Activated T-cell treated with anti-CD3 and anti-CD28 coated beads, Interleukin-2, amount 50 U/mL, for 72 hours (primary cell): Measurements from ENCODE around the gene MT1G. TPM values are rescaled to one million over a fixed set of nuclear protein-coding genes. Genes with fewer than 3 reads are reported as not detected.
"Not testable (repeated sequence)": the region's sequence is repeated elsewhere in the genome, so short reads cannot be mapped to it uniquely, and the experiment has no call there.

Source experiments
- ATAC-seq, 2 donors: fragments of 150-1000 bp; cut with Tn5 transposase; replicated peaks in 1 of 2; 2 replicates each; pipeline ENCODE4 v1.10.0; 2021; ENCODE audit warnings: moderate library complexity in 2 of 2, mild to moderate bottlenecking in 1 of 2
- DNase-seq, 2 donors: peaks; one replicate each; pipeline ENCODE4 v3.0.0; 2021 to 2022; ENCODE audit warnings: mixed read lengths in 1 of 2
- H3K27ac Mint-ChIP-seq: one replicate; pipeline ENCODE4 v1.8.0; 2022; ENCODE audit warnings: mild to moderate bottlenecking, moderate library complexity, mixed read lengths
- H3K27me3 Mint-ChIP-seq: one replicate; pipeline ENCODE4 v1.8.0; 2022; ENCODE audit warnings: low read depth, mixed read lengths
- H3K36me3 Mint-ChIP-seq, 2 donors: one replicate each; pipeline ENCODE4 v1.8.0; 2022; ENCODE audit warnings: mixed read lengths in 2 of 2, mild to moderate bottlenecking in 1 of 2; ENCODE audit not compliant: insufficient read depth in 2 of 2
- H3K4me1 Mint-ChIP-seq: one replicate; pipeline ENCODE4 v1.8.0; 2022; ENCODE audit warnings: low read depth, mixed read lengths
- H3K4me3 Mint-ChIP-seq, 2 donors: one replicate each; pipeline ENCODE4 v1.8.0; 2022; ENCODE audit warnings: mild to moderate bottlenecking in 2 of 2, mixed read lengths in 2 of 2, moderate library complexity in 2 of 2
- H3K9me3 Mint-ChIP-seq, 2 donors: one replicate each; pipeline ENCODE4 v1.8.0; 2022; ENCODE audit warnings: mixed read lengths in 2 of 2
- total RNA-seq, 2 donors: library from RNA; stranded (reverse); gene quantifications; one replicate each; pipeline ENCODE4 v1.2.3, GENCODE V29; 2022

The MT1G gene
- total RNA-seq, 2 donors from 2014 or later: 26.8 to 45.6 TPM

DNA sequence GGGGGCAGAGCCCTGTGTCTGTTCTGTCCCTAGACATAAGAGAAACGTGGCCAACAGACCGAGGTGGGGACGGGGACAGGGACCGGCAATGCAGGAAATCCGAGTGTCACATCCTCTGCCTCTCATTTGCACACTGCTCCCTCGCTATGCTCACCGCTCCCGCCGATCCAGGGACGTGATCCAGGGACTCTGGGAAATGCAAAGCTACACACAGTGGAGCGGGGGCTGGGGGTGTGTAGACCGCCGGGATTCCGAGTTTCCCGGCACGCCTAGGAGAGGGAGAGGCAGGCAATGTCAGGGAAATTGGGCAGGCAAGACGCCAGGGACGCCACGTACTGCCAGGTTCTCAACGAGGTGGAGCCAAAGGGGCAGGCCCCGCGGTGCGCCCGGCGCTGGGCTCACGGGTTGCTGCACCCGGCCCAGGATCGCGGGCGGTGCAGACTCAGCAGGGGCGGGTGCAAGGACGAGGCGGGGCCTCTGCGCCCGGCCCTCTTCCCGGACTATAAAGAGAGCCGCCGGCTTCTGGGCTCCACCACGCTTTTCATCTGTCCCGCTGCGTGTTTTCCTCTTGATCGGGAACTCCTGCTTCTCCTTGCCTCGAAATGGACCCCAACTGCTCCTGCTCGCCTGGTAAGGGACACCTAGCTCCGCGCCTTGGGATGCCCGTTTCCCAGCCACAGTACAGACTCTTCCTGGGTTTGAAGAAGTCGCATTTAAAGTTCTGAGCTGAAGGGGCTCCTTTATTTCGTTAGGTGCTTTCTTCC, 14.3 kb upstream of the MT1G start, which contains the start of gene MT1X:
Gene MT1X, plus strand, starts transcription at position 532 of the 764 bp plus-strand sequence. Its CDS starts 71 bp downstream, at position 603.
- peaks cover 38% of the 10 kb centered on the region for H3K4me1 Mint-ChIP-seq
- H3K4me3 Mint-ChIP-seq: peak within 1 kb of the TSS; percentile 94 to 96
- no peaks in the 10 kb centered on the region for H3K27me3 Mint-ChIP-seq
- no peaks in the 10 kb centered on the region for H3K9me3 Mint-ChIP-seq
- DNase-seq: peak; percentile 91 to 92
- peak; percentile 96 to 97 for ATAC-seq
- peak within 1 kb of the TSS; percentile 93 for H3K27ac Mint-ChIP-seq
- H3K36me3 Mint-ChIP-seq: peaks cover 3 to 6% of the 10 kb centered on the region in 2 donors

- DNase-seq (peak; percentile 52 to 62), ATAC-seq (peak; percentile 70 to 72)
- H3K27me3 Mint-ChIP-seq: peaks cover 9% of the 10 kb centered on the region
- peaks cover 55% of the 10 kb centered on the region for H3K4me1 Mint-ChIP-seq
- H3K9me3 Mint-ChIP-seq: no peaks in the 10 kb centered on the region
- no peak overlapping the region for H3K27ac Mint-ChIP-seq
- H3K36me3 Mint-ChIP-seq: no peaks in the 10 kb centered on the region
- H3K4me3 Mint-ChIP-seq: no peak overlapping the region
These were observed 12.0 kb upstream of the MT1G start for GRCh38 chr16:56679818-56680217.

- no peaks in the 10 kb centered on the region for H3K9me3 Mint-ChIP-seq
- ATAC-seq (no peak), DNase-seq (no peak)
- no peak overlapping the region for H3K27ac Mint-ChIP-seq
- peaks cover 11% of the 10 kb centered on the region for H3K27me3 Mint-ChIP-seq
- no peak overlapping the region for H3K4me3 Mint-ChIP-seq
- peaks cover 55% of the 10 kb centered on the region for H3K4me1 Mint-ChIP-seq
- no peaks in the 10 kb centered on the region for H3K36me3 Mint-ChIP-seq
These were observed 11.3 kb upstream of the MT1G start for GRCh38 chr16:56679078-56679730.

- Mint-ChIP-seq H3K27ac (no peak overlapping the region), H3K36me3 (no peaks in the 10 kb centered on the region), H3K27me3 (peaks cover 25% of the 10 kb centered on the region), H3K4me1 (peaks cover 40% of the 10 kb centered on the region), H3K4me3 (no peak overlapping the region), H3K9me3 (no peaks in the 10 kb centered on the region)
- no peak for ATAC-seq
- no peak for DNase-seq
These were observed 9.6 kb upstream of the MT1G start for GRCh38 chr16:56677474-56677873.

GRCh38 chr16:56675685-56676210, 7.9 kb upstream of the MT1G start:
- Mint-ChIP-seq H3K9me3 (no peaks in the 10 kb centered on the region), H3K36me3 (no peaks in the 10 kb centered on the region), H3K27me3 (peaks cover 40% of the 10 kb centered on the region), H3K4me1 (peaks cover 28% of the 10 kb centered on the region), H3K4me3 (peak overlapping the region; percentile 75 to 77), H3K27ac (no peak overlapping the region)
- peak; percentile 69 to 71 for ATAC-seq
- peak; percentile 68 to 77 for DNase-seq

DNA sequence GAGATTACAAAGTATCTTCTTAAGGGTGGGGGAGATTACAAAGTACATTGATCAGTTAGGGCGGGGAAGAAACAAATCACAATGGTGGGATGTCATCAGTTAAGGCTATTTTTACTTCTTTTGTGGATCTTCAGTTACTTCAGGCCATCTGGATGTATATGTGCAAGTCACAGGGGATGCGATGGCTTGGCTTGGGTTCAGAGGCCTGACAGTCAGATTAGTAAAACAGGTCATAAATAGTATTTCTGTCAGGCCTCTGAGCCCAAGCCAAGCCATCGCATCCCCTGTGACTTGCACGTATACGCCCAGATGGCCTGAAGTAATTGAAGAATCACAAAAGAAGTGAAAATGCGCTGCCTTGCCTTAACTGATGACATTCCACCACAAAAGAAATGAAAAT, 6.7 kb upstream of the MT1G start:
- Mint-ChIP-seq H3K4me1 (peaks cover 28% of the 10 kb centered on the region), H3K27me3 (peaks cover 52% of the 10 kb centered on the region)
- H3K27ac Mint-ChIP-seq, H3K36me3 Mint-ChIP-seq, DNase-seq, H3K4me3 Mint-ChIP-seq, H3K9me3 Mint-ChIP-seq, ATAC-seq: not testable (repeated sequence)

DNA sequence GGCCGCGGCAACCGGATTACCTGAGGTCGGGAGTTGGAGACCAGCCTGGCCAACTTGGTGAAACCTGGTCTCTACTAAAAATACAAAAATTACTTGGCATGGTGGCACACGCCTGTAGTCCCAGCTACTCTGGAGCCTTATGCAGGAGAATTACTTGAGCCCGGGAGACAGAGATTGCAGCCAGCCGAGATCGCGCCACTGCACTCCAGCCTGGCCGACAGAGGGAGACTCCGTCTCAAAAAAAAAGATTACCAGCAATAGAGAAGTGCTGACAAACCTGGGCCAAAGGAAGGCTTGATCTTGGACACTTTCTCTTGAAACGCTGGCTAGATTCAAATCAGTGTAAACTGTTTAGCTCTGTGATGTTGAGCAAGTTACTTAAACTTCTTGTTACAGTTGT, 6.1 kb upstream of the MT1G start:
- Mint-ChIP-seq H3K27ac (no peak overlapping the region), H3K27me3 (peaks cover 58% of the 10 kb centered on the region), H3K4me1 (peaks cover 34% of the 10 kb centered on the region), H3K9me3 (no peaks in the 10 kb centered on the region), H3K36me3 (no peaks in the 10 kb centered on the region), H3K4me3 (peak overlapping the region in 1 of 2 donors; percentile 13)
- ATAC-seq (no peak), DNase-seq (peak in 1 of 2 donors; percentile 38)

GRCh38 chr16:56672761-56673536, 5.1 kb upstream of the MT1G start:
- Mint-ChIP-seq H3K27ac (no peak overlapping the region), H3K27me3 (peaks cover 68% of the 10 kb centered on the region), H3K36me3 (no peaks in the 10 kb centered on the region), H3K4me1 (peaks cover 43% of the 10 kb centered on the region), H3K4me3 (no peak overlapping the region), H3K9me3 (no peaks in the 10 kb centered on the region)
- DNase-seq (no peak), ATAC-seq (peak; percentile 41 to 53)

DNA sequence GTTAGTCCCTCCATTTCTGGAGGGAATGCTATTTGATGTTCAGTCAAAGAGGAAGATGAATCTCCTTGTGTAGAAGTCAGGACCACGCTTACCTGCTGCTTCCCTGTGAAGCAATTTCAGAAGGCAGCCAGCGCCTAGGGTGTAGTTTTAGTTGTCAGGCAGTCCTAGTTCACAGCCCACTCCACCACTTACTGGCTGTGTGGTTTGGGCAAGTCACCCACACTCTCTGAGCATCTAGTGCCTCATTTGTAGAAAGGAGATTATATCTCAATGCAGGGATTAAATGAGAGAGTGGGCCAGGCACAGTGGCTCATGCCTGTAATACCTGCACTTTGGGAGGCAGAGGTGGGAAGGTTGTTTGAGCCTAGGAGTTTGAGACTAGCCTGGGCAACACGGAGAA, 4.3 kb upstream of the MT1G start:
- H3K27ac Mint-ChIP-seq, H3K36me3 Mint-ChIP-seq, H3K9me3 Mint-ChIP-seq, H3K4me3 Mint-ChIP-seq, DNase-seq: not testable (repeated sequence)
- ATAC-seq: peak; percentile 24 to 41
- Mint-ChIP-seq H3K4me1 (peaks cover 50% of the 10 kb centered on the region), H3K27me3 (peaks cover 75% of the 10 kb centered on the region)

GRCh38 chr16:56671691-56672090, 3.8 kb upstream of the MT1G start:
- H3K27me3 Mint-ChIP-seq: peaks cover 80% of the 10 kb centered on the region
- ATAC-seq: not testable (repeated sequence)

GRCh38 chr16:56670620-56670934, 2.7 kb upstream of the MT1G start:
- DNase-seq (no peak), ATAC-seq (no peak)
- Mint-ChIP-seq H3K9me3 (no peaks in the 10 kb centered on the region), H3K4me3 (peak overlapping the region in 1 of 2 donors; percentile 42), H3K4me1 (peaks cover 40% of the 10 kb centered on the region), H3K27ac (no peak overlapping the region), H3K36me3 (no peaks in the 10 kb centered on the region), H3K27me3 (peaks cover 84% of the 10 kb centered on the region)

More at GRCh38 chr16:56671691-56672090, 3.8 kb upstream of the MT1G start:
- peaks cover 51% of the 10 kb centered on the region for H3K4me1 Mint-ChIP-seq
- not testable (repeated sequence) for DNase-seq, H3K4me3 Mint-ChIP-seq, H3K9me3 Mint-ChIP-seq, H3K36me3 Mint-ChIP-seq, H3K27ac Mint-ChIP-seq

- H3K27ac Mint-ChIP-seq: no peak overlapping the region
- H3K36me3 Mint-ChIP-seq: no peaks in the 10 kb centered on the region
- no peaks in the 10 kb centered on the region for H3K9me3 Mint-ChIP-seq
- peaks cover 78% of the 10 kb centered on the region for H3K27me3 Mint-ChIP-seq
- peak overlapping the region; percentile 71 to 75 for H3K4me3 Mint-ChIP-seq
- DNase-seq: no peak
- ATAC-seq: no peak
- H3K4me1 Mint-ChIP-seq: peaks cover 41% of the 10 kb centered on the region
These were observed 2.2 kb upstream of the MT1G start for GRCh38 chr16:56669840-56670619.
